Panc1 (cell line): Measurements from ENCODE around the gene MED12L. TPM values are rescaled to one million over a fixed set of nuclear protein-coding genes. Genes with fewer than 3 reads are reported as not detected.

ENCODE experiments used
- ATAC-seq: fragments of 200-7000 bp; cut with Tn5 transposase; 2 replicates; pipeline ENCODE4 v1.9.1; 2020; ENCODE audit warnings: mild to moderate bottlenecking, moderate library complexity
- BruUV-seq: library from RNA; stranded (reverse); fragments of 400-500 nt; replicated peaks from 2 replicates; lab custom pipeline; 2021; lab: Mats Ljungman, UMichigan
- CTCF ChIA-PET: fragments of 300-600 bp; sonication (Branson Sonifier 250); formaldehyde crosslinking; loops from one replicate; lab custom pipeline; 2022; ENCODE audit warnings: antibody characterized with exemption; lab: Charles Lee
- POLR2A ChIA-PET: fragments of 300-600 bp; sonication (Branson Sonifier 250); formaldehyde crosslinking; loops from one replicate; lab custom pipeline; 2022; ENCODE audit warnings: antibody characterized with exemption; lab: Charles Lee
- DNase-seq: peaks from one replicate; pipeline ENCODE4 v3.0.0-alpha.2; 2010; ENCODE audit warnings: low read depth, low spot score
- H3K27ac ChIP-seq: 2 replicates; pipeline ENCODE4 v1.5.1; 2011; ENCODE audit warnings: mild to moderate bottlenecking, low read length, inconsistent platforms
- H3K27me3 ChIP-seq: fragments of 200-500 bp; sonication (Bioruptor generic); 2 replicates; pipeline ENCODE4 v1.6.0; 2014; ENCODE audit warnings: low read length, inconsistent platforms; ENCODE audit not compliant: control insufficient read depth, insufficient read depth
- H3K36me3 ChIP-seq: fragments of 200-500 bp; sonication (Bioruptor generic); 2 replicates; pipeline ENCODE4 v1.5.1; 2014; ENCODE audit warnings: inconsistent platforms, mild to moderate bottlenecking, low read length, moderate library complexity; ENCODE audit not compliant: control insufficient read depth, insufficient read depth
- H3K4me1 ChIP-seq: 2 replicates; pipeline ENCODE4 v1.5.1; 2011; ENCODE audit warnings: inconsistent platforms, mild to moderate bottlenecking, low read length, moderate library complexity; ENCODE audit not compliant: control insufficient read depth, insufficient read depth
- H3K4me3 ChIP-seq, 2 experiments: 2 replicates each; pipeline ENCODE4 v1.5.1; 2011 to 2012; ENCODE audit warnings: low read depth in 2 of 2, low read length in 2 of 2, mild to moderate bottlenecking in 2 of 2, inconsistent platforms in 1 of 2, moderate library complexity in 1 of 2
- H3K9me3 ChIP-seq: fragments of 200-500 bp; sonication (Bioruptor generic); 2 replicates; pipeline ENCODE4 v1.5.1; 2014; ENCODE audit warnings: low read depth, mild to moderate bottlenecking, inconsistent platforms, low read length, moderate library complexity; ENCODE audit not compliant: control insufficient read depth, insufficient read depth
- POLR2AphosphoS5 ChIP-seq: IDR thresholded peaks from 2 replicates; pipeline ENCODE4 v1.6.1; 2012; ENCODE audit warnings: mild to moderate bottlenecking, low read depth, low read length, moderate library complexity
- SIN3A ChIP-seq: IDR thresholded peaks from 2 replicates; pipeline ENCODE4 v1.6.1; 2012; ENCODE audit warnings: low read depth, mild to moderate bottlenecking, low read length, moderate library complexity, borderline replicate concordance; ENCODE audit not compliant: insufficient read depth
- TCF7L2 ChIP-seq: IDR thresholded peaks from 2 replicates; pipeline ENCODE4 v1.6.1; 2011; ENCODE audit warnings: mild to moderate bottlenecking, low read depth, low read length, inconsistent platforms
- in situ Hi-C: cut with HindIII; loops from 2 replicates; pipeline ENCODE4 v1.10.0; 2016; ENCODE audit warnings: low sequenced_read_pairs, low pct_unique_long_range_greater_than_20kb
- intact Hi-C: fragments of 100-400 bp; cut with micrococcal nuclease; formaldehyde crosslinking; loops from one replicate; pipeline ENCODE4 v1.10.0; 2022; ENCODE audit not compliant: unreplicated experiment
- total RNA-seq: library from RNA; stranded (reverse); gene quantifications from one replicate; pipeline ENCODE4 v1.2.1, GENCODE V29; 2021; ENCODE audit not compliant: unreplicated experiment
- TF ChIP-seq, protein P1 (sequence below): fragments of 450-650 bp; IDR thresholded peaks from 2 replicates; pipeline ENCODE4 v1.5.1; 2017; ENCODE audit warnings: mild to moderate bottlenecking
- TF ChIP-seq, protein P2 (sequence below), 2 experiments: IDR thresholded peaks; 2 replicates each; pipeline ENCODE4 v1.6.1; 2011 to 2012; ENCODE audit warnings: low read depth in 2 of 2, control low read depth in 1 of 2, low read length in 1 of 2, mild to moderate bottlenecking in 1 of 2, moderate library complexity in 1 of 2; ENCODE audit not compliant: insufficient read depth in 1 of 2

The MED12L gene
- total RNA-seq, 1 experiment from 2014 or later: 2.8 TPM

DNA sequence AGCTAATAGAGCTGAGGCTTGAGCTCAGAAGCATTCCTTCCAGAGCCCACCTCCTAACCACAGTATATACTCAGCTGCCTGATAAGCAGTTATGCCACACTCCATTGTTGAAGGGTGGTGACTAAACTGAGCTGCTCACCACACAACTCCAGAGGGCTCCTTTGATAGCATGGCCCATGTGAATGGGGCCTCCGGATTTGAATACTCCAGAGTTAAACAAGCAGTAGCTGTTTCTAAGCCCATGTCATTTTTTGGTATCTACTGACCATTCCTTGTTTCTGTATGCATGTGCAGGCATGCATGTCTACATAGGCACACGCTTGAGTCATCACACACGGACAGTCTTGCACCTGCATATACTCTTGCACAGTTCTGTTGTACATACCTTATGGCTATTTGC is 346.5 kb downstream of the MED12L start:
- TF ChIP-seq TCF7L2 (no peak), POLR2AphosphoS5 (no peak), SIN3A (no peak)
- TF ChIP-seq, protein P1, sequence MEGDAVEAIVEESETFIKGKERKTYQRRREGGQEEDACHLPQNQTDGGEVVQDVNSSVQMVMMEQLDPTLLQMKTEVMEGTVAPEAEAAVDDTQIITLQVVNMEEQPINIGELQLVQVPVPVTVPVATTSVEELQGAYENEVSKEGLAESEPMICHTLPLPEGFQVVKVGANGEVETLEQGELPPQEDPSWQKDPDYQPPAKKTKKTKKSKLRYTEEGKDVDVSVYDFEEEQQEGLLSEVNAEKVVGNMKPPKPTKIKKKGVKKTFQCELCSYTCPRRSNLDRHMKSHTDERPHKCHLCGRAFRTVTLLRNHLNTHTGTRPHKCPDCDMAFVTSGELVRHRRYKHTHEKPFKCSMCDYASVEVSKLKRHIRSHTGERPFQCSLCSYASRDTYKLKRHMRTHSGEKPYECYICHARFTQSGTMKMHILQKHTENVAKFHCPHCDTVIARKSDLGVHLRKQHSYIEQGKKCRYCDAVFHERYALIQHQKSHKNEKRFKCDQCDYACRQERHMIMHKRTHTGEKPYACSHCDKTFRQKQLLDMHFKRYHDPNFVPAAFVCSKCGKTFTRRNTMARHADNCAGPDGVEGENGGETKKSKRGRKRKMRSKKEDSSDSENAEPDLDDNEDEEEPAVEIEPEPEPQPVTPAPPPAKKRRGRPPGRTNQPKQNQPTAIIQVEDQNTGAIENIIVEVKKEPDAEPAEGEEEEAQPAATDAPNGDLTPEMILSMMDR: no peak
- TF ChIP-seq, protein P2, sequence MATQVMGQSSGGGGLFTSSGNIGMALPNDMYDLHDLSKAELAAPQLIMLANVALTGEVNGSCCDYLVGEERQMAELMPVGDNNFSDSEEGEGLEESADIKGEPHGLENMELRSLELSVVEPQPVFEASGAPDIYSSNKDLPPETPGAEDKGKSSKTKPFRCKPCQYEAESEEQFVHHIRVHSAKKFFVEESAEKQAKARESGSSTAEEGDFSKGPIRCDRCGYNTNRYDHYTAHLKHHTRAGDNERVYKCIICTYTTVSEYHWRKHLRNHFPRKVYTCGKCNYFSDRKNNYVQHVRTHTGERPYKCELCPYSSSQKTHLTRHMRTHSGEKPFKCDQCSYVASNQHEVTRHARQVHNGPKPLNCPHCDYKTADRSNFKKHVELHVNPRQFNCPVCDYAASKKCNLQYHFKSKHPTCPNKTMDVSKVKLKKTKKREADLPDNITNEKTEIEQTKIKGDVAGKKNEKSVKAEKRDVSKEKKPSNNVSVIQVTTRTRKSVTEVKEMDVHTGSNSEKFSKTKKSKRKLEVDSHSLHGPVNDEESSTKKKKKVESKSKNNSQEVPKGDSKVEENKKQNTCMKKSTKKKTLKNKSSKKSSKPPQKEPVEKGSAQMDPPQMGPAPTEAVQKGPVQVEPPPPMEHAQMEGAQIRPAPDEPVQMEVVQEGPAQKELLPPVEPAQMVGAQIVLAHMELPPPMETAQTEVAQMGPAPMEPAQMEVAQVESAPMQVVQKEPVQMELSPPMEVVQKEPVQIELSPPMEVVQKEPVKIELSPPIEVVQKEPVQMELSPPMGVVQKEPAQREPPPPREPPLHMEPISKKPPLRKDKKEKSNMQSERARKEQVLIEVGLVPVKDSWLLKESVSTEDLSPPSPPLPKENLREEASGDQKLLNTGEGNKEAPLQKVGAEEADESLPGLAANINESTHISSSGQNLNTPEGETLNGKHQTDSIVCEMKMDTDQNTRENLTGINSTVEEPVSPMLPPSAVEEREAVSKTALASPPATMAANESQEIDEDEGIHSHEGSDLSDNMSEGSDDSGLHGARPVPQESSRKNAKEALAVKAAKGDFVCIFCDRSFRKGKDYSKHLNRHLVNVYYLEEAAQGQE (IDR thresholded peaks at IDR 0.05; ENCODE audit: insufficient read depth in 1 of 2, low read depth in 2 of 2, low read length in 1 of 2): no peak
- ATAC-seq (no peak), DNase-seq (no peak)
- Histone ChIP-seq H3K36me3 (no peaks in the 10 kb centered on the region), H3K4me1 (0 out of 2 replicates have a peak, but pooled peaks cover 2% of the 10 kb centered on the region), H3K4me3 (no peak overlapping the region), H3K27me3 (no peaks in the 10 kb centered on the region), H3K27ac (no peak overlapping the region), H3K9me3 (no peaks in the 10 kb centered on the region)
- BruUV-seq: no TSS peak
- intact Hi-C loops (no loop called here), in situ Hi-C loops (no loop called here)
- ChIA-PET POLR2A (no interaction called here), CTCF (no interaction called here)

DNA sequence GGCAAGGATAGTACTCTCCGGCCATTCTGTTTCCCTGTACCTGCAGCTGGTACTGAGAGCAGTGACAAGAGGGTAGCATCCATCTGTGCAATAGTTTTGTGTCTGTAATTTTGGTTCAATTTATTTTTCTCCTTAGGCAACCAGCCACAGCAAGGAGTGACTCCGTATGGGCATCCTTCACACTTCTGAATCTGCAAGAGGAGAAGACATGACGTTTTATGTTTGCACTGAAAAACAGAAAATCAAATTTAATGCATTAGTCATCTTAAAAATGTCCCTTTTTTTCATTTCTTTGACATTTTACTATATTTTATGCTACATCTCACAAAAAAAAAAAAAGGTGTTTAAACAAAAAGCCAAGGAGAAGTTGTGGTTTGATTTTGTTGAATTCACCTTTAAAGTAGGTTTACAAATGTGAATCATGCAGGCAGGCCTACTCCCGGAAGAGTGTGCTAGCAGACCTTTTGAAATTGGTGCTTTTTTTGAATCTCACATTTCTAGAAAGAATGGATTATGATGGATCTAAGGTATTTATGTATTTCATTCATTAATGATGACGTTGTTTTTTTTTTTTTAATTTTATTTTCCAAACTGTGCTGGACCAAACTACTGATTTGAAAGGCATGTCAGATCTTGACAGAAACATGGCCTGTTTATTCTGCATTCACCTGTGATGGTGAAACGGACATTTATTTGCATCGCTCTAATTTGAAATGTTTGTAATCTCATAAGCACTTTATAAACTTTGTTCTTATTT is 347.3 kb downstream of the MED12L start:
- ATAC-seq: no peak

More for the DNA sequence above, 347.3 kb downstream of the MED12L start:
- in situ Hi-C loops (no loop called here), intact Hi-C loops (no loop called here)
- no peak for DNase-seq
- ChIA-PET POLR2A (no interaction called here), CTCF (no interaction called here)
- Histone ChIP-seq H3K27me3 (no peaks in the 10 kb centered on the region), H3K36me3 (no peaks in the 10 kb centered on the region), H3K27ac (no peak overlapping the region), H3K9me3 (no peaks in the 10 kb centered on the region), H3K4me3 (no peak overlapping the region), H3K4me1 (0 out of 2 replicates have a peak, but pooled peaks cover 2% of the 10 kb centered on the region)
- TF ChIP-seq, protein P1: no peak
- TF ChIP-seq POLR2AphosphoS5 (no peak), TCF7L2 (no peak), SIN3A (no peak)
- TF ChIP-seq, protein P2 (IDR thresholded peaks at IDR 0.05; ENCODE audit: insufficient read depth in 1 of 2, low read depth in 2 of 2, low read length in 1 of 2): no peak
- BruUV-seq: no TSS peak
